ENCODE measurements around the gene COLGALT1.
"Not testable (repeated sequence)": the region's sequence is repeated elsewhere in the genome, so short reads cannot be mapped to it uniquely, and the experiment has no call there.

The COLGALT1 gene

DNA sequence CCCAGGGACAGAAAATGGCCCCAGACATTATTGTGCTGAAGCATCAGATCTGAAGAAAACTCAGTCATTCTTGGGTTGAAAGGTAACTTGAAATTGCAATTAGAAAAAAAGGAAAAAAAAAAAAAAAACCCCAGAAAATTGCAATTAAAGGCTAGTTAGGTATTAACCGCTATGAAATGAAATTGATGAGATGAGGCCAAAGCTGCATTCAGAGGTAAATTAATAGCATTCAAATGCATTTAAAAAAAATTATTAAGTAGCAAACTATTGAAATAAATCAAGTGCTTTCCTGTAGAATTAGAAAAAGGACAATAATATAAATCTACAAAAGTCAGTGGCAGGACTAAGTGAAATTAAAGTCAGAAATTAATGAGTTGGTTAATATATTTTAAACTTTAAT is 37.6 kb upstream of the COLGALT1 start:
- no peak for DNase-seq (ENCODE audit: low read depth)
- no peak overlapping the region for H3K4me3 ChIP-seq (replicated peaks; ENCODE audit: low read depth, low read length)
- TF ChIP-seq, protein P1, sequence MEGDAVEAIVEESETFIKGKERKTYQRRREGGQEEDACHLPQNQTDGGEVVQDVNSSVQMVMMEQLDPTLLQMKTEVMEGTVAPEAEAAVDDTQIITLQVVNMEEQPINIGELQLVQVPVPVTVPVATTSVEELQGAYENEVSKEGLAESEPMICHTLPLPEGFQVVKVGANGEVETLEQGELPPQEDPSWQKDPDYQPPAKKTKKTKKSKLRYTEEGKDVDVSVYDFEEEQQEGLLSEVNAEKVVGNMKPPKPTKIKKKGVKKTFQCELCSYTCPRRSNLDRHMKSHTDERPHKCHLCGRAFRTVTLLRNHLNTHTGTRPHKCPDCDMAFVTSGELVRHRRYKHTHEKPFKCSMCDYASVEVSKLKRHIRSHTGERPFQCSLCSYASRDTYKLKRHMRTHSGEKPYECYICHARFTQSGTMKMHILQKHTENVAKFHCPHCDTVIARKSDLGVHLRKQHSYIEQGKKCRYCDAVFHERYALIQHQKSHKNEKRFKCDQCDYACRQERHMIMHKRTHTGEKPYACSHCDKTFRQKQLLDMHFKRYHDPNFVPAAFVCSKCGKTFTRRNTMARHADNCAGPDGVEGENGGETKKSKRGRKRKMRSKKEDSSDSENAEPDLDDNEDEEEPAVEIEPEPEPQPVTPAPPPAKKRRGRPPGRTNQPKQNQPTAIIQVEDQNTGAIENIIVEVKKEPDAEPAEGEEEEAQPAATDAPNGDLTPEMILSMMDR (IDR thresholded peaks at IDR 0.05; ENCODE audit: low read length, missing control alignments): no peak

DNA sequence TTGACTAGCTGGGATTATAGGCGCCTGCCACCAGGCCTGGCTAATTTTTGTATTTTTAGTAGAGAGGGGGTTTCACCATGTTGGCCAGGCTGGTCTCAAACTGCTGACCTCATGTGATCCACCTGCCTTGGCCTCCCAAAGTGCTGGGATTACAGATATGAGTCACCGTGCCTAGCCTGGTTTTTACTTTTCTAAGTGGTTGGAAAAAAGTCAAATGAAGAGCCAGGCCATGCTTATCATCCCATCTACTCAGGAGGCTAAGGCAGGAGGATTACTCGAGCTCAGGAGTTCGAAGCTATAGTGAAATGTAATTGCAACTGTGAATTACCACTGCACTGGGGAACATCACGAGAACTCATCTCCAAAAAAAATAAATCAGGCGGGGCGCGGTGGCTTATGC is 36.8 kb upstream of the COLGALT1 start:
- DNase-seq (ENCODE audit: low read depth); H3K4me3 ChIP-seq (replicated peaks; ENCODE audit: low read depth, low read length): not testable (repeated sequence)

DNA sequence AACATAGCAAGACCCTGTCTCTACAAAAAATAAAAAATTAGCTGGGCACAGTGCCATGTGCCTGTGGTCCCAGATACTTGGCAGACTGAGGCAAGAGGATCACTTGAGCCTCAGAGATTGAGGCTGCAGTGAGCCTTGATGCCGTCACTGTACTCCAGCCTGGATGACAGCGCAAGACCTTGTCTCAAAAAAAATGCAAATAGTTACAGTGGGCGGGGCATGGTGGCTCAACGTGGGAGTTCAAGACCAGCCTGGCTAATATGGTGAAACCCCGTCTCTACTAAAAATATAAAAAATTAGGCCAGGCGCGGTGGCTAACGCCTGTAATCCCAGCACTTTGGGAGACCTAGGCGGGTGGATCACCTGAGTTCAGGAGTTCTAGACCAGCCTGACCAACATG is 35.5 kb upstream of the COLGALT1 start:
- H3K4me3 ChIP-seq (replicated peaks; ENCODE audit: low read depth, low read length): no peak overlapping the region
- DNase-seq (ENCODE audit: low read depth): no peak
- TF ChIP-seq, protein P1 (IDR thresholded peaks at IDR 0.05; ENCODE audit: low read length, missing control alignments): no peak

DNA sequence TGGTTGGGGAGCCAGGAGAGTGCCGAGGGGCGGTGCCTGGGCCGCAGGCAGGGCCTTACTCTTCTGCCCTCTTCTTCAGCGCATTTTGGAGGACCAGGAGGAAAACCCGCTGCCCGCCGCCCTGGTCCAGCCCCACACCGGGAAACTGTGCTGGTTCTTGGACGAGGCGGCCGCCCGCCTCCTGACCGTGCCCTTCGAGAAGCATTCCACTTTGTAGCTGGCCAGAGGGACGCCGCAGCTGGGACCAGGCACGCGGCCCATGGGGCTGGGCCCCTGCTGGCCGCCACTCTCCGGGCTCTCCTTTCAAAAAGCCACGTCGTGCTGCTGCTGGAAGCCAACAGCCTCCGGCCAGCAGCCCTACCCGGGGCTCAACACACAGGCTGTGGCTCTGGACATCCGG is 34.6 kb upstream of the COLGALT1 start:
- TF ChIP-seq, protein P1 (IDR thresholded peaks at IDR 0.05; ENCODE audit: low read length, missing control alignments): no peak
- H3K4me3 ChIP-seq (replicated peaks; ENCODE audit: low read depth, low read length): no peak overlapping the region
- DNase-seq (ENCODE audit: low read depth): no peak

DNA sequence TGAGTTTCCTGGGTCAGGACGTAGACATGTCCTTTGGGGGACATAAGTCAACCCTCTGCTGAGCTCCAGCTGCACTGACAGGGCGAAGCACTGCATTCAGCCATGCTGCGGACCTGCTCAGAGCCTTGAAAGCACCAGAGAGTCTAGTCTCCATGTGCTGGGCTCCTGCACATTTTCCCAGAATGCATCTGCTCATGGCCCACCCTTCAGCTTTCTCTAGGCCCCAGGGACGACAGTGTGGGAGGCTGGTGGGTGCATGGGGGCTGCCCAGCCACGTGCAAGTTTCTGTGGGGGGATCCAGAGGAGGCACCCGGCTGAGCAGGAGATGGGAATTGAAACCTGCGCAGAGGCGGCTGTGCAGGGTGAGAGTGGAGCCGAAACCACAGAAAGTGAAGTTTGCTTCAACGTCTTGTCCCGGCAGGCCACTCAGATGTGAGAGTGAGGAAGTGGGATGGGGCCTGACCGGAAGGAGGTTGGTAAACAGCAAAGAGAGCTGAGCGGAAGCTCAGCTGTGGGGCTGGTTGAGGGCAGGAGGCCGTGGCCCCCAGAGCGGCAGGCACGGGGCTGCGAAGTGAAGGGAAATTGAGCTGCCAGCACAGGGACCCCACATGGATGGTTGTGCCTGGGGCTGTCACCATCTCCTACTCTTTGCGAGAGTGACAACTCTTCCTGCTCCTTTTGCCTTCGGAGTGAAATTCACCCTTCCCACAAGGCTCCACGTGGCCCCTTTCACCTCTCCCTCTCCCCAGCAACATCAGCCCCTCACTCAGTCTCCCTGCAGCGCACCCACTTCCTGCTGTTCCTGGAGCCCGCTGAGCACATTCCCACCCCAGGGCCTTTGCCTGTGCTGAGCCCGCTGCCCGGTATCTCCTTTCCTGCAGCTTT is 32.2 kb upstream of the COLGALT1 start:
- DNase-seq (ENCODE audit: low read depth): no peak
- TF ChIP-seq, protein P1 (IDR thresholded peaks at IDR 0.05; ENCODE audit: low read length, missing control alignments): no peak
- no peak overlapping the region for H3K4me3 ChIP-seq (replicated peaks; ENCODE audit: low read depth, low read length)

- TF ChIP-seq, protein P1 (IDR thresholded peaks at IDR 0.05; ENCODE audit: low read length, missing control alignments): no peak
- no peak for DNase-seq (ENCODE audit: low read depth)
- no peak overlapping the region for H3K4me3 ChIP-seq (replicated peaks; ENCODE audit: low read depth, low read length)
These were observed 30.8 kb upstream of the COLGALT1 start for GRCh38 chr19:17524651-17525050.

DNA sequence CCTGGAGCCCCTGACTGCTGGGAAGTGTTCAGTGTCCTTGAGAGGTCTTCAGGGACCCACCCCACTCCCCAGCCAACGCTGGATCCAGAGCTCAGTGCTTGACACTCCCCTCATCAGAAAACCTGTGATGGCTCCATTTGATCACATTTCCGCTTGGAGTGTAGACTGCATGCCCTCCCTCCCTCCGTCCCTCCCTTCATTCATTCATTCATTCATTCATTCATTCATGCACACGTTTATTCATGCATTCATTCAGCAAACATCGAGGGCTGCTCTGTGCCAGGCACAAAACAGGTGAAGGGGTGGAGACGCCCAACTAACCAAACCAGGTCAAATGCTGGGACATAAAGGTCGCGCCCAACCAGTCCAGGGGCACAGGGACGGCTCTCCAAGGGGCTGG is 30.3 kb upstream of the COLGALT1 start:
- no peak for DNase-seq (ENCODE audit: low read depth)
- H3K4me3 ChIP-seq (replicated peaks; ENCODE audit: low read depth, low read length): no peak overlapping the region
- TF ChIP-seq, protein P1 (IDR thresholded peaks at IDR 0.05; ENCODE audit: low read length, missing control alignments): no peak

Measured in fibroblast of pulmonary artery (primary cell).